ENCODE measurements around the gene PXK. TPM values are rescaled to one million over a fixed set of nuclear protein-coding genes. Genes with fewer than 3 reads are reported as not detected.

PXK gene
- total RNA-seq, 3 donors from 2014 or later: 30.3 to 36.1 (median 34.6) TPM

DNA sequence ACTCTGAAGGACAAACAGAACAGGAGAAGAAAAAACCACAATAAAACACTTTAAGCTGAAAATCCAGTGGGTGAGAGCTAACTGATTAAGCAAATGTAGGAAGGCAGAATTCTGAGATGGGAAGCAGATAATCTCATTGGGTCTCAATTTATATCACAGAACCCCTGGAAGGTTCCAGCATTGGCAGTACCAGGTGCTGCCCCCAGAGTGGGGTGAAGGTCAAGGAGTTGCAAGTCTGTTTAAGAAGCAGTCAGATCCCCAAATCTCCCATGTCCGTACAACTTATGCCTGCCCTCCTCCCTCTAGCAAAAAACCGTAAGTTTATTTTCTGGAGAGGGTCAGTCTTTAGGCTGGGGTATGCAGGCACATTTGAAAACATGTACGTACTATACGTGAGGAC is 45.1 kb downstream of the PXK start:
- Histone ChIP-seq H3K36me3 (no peaks in the 10 kb centered on the region), H3K9me3 (no peaks in the 10 kb centered on the region), H3K4me3 (no peak overlapping the region), H3K27me3 (no peaks in the 10 kb centered on the region), H3K27ac (no peak overlapping the region), H3K4me1 (no peaks in the 10 kb centered on the region)
- TF ChIP-seq POLR2A (IDR thresholded peaks at IDR 0.05) (no peak), POLR2AphosphoS5 (IDR thresholded peaks at IDR 0.05) (no peak)
- TF ChIP-seq, protein P1, sequence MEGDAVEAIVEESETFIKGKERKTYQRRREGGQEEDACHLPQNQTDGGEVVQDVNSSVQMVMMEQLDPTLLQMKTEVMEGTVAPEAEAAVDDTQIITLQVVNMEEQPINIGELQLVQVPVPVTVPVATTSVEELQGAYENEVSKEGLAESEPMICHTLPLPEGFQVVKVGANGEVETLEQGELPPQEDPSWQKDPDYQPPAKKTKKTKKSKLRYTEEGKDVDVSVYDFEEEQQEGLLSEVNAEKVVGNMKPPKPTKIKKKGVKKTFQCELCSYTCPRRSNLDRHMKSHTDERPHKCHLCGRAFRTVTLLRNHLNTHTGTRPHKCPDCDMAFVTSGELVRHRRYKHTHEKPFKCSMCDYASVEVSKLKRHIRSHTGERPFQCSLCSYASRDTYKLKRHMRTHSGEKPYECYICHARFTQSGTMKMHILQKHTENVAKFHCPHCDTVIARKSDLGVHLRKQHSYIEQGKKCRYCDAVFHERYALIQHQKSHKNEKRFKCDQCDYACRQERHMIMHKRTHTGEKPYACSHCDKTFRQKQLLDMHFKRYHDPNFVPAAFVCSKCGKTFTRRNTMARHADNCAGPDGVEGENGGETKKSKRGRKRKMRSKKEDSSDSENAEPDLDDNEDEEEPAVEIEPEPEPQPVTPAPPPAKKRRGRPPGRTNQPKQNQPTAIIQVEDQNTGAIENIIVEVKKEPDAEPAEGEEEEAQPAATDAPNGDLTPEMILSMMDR (IDR thresholded peaks at IDR 0.05): no peak
- no peak for DNase-seq (ENCODE audit: low spot score in 2 of 2)
- intact Hi-C loops (cut with DNase I; ENCODE audit: low total_unique reads): no loop called here

DNA sequence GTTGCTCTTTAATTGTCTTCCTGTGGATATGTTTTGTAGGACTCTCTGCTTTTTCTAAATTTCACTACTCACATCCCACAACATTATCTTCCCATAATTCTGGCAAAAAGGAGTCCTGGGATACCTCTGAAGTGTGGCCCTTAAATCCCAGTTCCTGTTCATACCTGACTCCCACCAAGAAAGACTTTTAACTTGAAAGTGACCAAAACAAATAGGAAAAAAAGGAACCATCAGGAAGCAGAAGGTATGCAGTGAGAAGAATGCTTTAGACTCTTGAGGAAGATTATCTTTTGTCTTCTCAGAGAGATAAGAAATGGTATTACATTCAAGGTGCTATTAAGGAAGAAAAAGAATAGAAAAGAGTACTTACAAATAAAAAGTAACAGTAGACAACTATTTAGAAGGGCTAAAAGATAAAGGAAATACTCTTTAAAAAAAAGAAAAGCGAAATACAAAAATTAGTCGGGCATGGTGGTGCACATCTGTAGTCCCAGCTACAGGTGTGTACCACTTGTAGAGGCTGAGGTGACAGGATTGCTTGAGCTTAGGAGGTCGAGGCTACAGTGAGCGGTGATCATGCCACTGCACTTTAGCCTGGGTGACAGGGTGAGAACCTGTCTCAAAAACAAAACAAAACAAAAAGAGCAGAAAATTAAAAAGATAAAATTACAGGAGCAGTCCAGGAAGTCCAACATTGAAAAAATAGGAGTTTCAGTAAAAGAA is 46.8 kb downstream of the PXK start:
- Histone ChIP-seq H3K27ac (no peak overlapping the region), H3K9me3 (no peaks in the 10 kb centered on the region), H3K36me3 (no peaks in the 10 kb centered on the region), H3K4me3 (no peak overlapping the region), H3K27me3 (no peaks in the 10 kb centered on the region), H3K4me1 (no peaks in the 10 kb centered on the region)
- intact Hi-C loops (cut with DNase I; ENCODE audit: low total_unique reads): no loop called here
- no peak for TF ChIP-seq POLR2A (IDR thresholded peaks at IDR 0.05)
- TF ChIP-seq POLR2AphosphoS5 (IDR thresholded peaks at IDR 0.05): no peak
- TF ChIP-seq, protein P1 (IDR thresholded peaks at IDR 0.05): no peak
- no peak for DNase-seq (ENCODE audit: low spot score in 2 of 2)

DNA sequence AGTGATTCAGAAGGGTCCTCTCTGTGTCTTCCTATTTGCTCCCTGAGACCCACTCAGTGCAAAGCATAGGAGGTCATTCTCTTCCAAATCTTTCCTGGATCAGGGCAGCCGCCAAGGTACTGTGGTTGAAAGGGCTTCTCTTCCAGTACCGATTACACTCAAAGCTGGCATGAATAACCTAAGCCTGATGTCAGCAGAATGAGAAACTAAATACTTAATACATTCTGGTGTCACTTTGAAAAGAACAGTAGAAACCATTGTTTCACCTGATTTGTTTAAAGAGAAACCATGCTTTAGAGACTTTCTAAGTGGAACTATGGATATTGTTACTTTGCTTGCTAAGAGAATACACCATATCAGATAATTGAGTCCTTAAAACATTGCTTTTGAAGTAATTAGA is 50.8 kb downstream of the PXK start:
- Histone ChIP-seq H3K36me3 (no peaks in the 10 kb centered on the region), H3K27me3 (no peaks in the 10 kb centered on the region), H3K27ac (peak overlapping the region; percentile 50 to 53), H3K9me3 (no peaks in the 10 kb centered on the region), H3K4me3 (no peak overlapping the region), H3K4me1 (no peaks in the 10 kb centered on the region)
- DNase-seq (ENCODE audit: low spot score in 2 of 2): no peak
- intact Hi-C loops (cut with DNase I; ENCODE audit: low total_unique reads): no loop called here
- TF ChIP-seq, protein P1 (IDR thresholded peaks at IDR 0.05): no peak
- TF ChIP-seq POLR2A (IDR thresholded peaks at IDR 0.05): no peak
- TF ChIP-seq POLR2AphosphoS5 (IDR thresholded peaks at IDR 0.05): no peak

DNA sequence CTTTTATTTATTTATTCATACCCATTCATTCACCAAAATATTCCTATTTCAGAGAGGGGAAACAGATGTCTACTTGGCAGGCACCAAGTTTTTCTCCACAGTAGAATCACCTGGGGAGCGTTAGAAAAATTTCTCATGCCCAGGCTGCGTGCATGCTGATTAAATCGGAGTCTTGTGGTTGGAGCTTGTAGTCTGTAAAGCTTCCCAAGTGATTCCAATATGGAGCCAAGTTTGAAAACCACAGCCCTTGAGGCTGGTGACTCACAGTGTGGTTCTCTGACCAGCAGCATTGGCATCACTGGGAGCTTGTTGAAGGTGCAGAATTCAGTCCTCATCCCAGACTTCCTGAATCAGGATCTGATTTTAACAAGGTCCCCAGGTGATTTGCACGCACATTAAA is 51.2 kb downstream of the PXK start:
- Histone ChIP-seq H3K27ac (peak overlapping the region; percentile 53 to 64), H3K4me1 (no peaks in the 10 kb centered on the region), H3K9me3 (no peaks in the 10 kb centered on the region), H3K36me3 (no peaks in the 10 kb centered on the region), H3K4me3 (no peak overlapping the region), H3K27me3 (no peaks in the 10 kb centered on the region)
- peak in 1 of 3 donors; percentile 45 for TF ChIP-seq POLR2AphosphoS5 (IDR thresholded peaks at IDR 0.05)
- TF ChIP-seq, protein P1 (IDR thresholded peaks at IDR 0.05): no peak
- intact Hi-C loops (cut with DNase I; ENCODE audit: low total_unique reads): no loop called here
- peak; percentile 65 to 86 for DNase-seq (ENCODE audit: low spot score in 2 of 2)

DNA sequence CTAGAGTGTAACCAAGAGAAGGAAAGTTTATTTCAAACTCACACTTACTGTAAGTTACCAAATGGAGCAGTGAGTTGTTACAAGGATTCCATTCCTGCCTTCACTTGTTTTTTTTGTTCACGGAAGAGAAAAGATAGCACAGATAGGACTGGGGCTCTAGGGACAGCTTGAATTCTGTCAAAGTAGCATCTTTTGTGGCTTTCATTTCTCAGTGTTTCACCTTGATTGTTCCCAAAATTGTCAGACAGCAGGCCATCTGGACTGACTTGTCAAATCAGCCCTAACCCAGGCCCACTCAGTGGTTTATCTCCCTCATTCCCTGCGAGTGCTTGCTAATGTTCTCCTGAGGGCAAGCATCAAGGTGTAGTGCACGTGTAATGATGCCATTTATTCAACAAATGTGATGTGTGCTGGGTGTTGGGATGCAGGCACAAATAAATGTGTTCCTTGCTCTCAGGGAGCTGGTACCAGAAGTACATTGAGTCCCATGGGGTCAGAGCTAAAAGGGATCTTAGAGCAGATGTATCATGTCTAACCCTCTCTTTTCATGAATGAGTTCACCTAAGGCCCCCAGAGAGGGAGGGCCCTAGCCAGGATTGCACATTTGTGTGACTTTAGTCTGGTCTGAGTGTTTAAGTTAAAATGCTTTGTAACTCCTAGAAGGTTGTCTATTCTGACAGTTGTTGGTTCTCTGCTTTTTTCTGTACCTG is 51.8 kb downstream of the PXK start:
- peak overlapping the region; percentile 53 to 64 for H3K27ac ChIP-seq
- H3K4me1 ChIP-seq: no peaks in the 10 kb centered on the region
- no peak for DNase-seq (ENCODE audit: low spot score in 2 of 2)
- H3K27me3 ChIP-seq: no peaks in the 10 kb centered on the region
- no peaks in the 10 kb centered on the region for H3K36me3 ChIP-seq
- H3K9me3 ChIP-seq: no peaks in the 10 kb centered on the region
- TF ChIP-seq POLR2A (IDR thresholded peaks at IDR 0.05) (no peak), POLR2AphosphoS5 (IDR thresholded peaks at IDR 0.05) (no peak)
- TF ChIP-seq, protein P1 (IDR thresholded peaks at IDR 0.05): no peak
- intact Hi-C loops (cut with DNase I; ENCODE audit: low total_unique reads): no loop called here
- H3K4me3 ChIP-seq: no peak overlapping the region
